ENCODE results near the gene RFT1.
A peak's percentile ranks its signal among the peaks of the same experiment; 100 is the strongest.

Gene RFT1

DNA sequence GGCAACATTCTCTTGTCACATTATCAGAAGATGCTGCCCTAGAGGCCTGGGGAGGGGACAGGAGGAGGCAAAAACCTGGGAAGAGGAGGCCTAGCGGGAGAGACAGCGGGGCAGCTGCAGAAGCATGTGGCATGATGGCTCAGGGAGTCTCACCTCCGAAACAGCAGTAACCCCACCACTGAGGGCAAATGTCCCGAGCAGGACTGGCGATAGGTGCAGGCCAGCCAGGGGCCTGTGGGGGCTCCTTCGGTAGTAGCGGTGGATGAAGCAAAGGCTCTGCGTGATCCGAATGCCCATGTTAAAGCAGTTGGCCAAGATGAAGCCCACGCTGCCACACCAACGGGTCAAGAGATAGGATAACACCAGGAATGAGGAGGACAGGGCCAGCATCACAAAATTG, 38.0 kb downstream of the RFT1 start:
- DNase-seq (ENCODE audit: low read depth in 2 of 2): no peak

DNA sequence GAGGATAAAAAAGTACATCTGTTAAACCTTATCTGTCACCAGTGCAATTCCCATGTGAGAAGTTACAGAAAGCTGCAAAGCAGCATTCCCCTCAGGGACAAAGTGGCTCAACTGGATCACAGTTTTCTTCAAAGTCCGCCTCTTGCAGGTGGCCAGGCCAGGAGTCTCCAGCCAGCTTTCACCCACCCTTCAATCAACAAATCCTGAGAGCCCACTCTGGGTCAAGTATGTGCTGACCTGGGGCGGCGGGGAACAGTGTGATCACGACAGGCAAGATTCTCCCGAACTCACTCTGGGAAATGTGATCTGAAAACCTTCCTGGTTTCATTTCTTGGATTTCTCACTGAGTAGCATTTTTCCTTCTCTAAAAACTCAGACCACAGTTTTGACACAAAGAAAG, 39.2 kb downstream of the RFT1 start:
- DNase-seq (ENCODE audit: low read depth in 2 of 2): no peak

DNA sequence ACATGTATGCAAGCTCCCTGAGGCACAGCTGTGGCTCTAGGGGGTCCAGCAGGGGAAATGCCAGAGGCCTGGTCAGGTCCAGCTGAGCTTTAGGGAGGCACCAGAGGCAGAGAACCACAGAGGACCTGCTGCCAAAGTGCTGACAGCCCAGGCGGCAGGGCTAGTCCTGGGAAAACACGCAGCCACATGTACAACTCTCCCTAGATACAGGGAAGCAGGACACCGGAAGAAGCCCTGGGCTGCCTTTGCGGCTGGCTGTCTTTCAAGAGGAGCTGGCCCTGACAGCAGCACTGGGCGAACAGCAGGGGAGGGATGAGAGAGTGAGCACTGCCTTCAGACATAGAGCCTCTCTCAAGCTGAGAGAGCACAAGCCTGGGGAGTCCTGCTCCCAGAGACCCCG, 40.7 kb downstream of the RFT1 start:
- no peak for DNase-seq (ENCODE audit: low read depth in 2 of 2)

DNA sequence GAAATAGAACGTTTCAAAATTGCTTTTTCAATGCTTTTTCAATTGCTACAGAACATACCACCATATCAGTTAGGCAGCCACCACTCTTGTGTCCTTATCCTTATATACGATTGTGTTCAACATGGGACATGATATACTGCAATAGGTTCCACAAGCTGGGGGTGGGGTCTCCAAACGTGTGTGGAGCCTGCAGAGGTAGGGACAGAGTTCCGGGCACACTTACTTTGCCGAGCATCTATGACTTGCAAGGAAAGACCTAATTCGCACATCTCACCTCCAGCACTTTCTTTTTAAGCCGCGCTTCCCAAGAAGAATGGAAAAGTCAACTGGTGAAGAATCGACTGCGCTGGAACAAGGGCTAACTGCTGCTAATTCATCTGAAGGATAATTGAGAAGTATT, 44.8 kb downstream of the RFT1 start:
- no peak for DNase-seq (ENCODE audit: low read depth in 2 of 2)

DNA sequence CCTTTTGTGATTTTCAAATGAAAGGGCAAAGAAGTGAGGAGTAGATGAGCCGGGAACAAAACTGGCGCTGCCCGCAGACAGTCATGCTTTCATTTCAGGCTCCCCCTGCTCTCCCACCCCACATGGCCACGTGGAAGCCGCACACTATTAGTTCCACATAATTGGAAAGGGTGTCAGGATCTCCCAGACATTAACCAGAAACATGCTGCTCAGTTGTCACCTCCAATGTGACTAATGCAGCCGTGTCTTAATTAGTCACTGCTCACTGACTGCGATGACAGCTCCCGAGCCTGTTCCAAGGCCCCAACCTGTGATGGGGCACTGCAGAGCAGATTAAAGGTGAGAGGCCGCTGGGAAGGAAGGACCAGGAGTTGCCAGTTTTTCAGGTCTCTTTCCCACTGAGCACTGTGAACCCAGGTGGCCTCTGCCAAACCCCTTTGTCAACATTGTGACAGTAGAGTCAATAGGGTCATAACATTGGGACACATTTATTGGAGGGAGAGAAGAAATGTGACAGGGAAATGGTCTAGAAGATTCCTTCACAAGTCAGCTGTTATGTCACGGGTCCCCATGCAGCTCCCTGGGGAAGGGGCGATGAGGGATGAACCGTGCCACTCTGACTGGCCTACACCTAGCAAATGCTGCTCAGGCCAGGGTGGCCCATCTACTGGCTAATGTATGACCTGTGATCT, 45.8 kb downstream of the RFT1 start:
- no peak for DNase-seq (ENCODE audit: low read depth in 2 of 2)

DNA sequence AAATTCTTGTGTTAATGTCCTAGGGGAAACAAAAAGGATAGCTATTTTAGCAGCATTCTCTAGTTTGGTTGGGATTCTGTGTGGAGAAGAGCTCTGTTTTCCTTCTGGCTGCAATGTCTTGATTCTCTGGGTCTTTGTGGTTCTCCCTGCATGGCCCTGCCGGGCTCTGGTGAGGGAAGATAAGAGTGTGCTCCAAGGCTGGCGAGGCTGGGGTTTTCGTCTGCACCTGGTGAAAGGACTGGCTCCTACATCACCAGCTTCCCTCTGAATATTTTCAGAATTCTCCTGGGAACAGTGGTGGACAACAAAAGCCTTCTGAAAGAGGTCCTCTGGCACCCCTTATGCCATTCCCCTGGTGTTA, 46.3 kb downstream of the RFT1 start:
- DNase-seq (ENCODE audit: low read depth in 2 of 2): no peak

DNA sequence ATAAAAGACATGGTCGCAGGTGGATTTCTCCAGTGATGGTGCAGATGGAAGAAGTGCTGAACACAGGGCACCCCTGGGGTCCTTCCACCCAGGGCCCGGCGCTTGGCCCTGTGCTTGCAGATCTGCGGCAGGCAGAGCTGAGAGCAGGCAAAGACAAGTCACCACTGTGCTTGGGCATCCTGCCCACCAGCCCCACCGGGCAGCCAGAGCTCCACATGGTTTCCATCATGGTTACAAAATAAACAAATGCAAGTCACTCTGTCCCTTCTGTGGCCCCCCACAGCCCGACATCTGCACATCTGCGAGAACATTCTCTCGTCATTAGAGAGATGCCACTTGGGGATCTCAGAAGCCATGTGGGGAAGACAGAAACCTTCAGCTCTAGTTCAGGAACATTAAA, 46.7 kb downstream of the RFT1 start:
- no peak for DNase-seq (ENCODE audit: low read depth in 2 of 2)

DNA sequence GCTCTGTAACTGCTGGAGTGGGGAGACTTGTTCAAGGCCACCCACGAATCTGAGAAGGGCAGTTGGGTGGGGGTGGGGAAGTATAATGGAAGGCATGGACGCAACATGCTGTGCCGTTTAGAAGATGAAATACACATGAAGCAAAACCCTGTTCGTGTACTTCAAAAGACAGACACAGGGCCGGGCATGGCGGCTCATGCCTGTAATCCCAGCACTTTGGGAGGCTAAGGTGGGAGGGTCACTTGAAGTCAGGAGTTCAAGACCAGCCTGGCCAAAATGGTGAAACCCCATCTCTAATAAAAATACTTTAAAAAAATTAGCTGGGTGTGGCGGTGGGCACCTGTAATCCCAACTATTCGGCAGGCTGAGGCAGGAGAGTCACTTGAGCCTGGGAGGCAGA, 47.5 kb downstream of the RFT1 start:
- no peak for DNase-seq (ENCODE audit: low read depth in 2 of 2)

DNA sequence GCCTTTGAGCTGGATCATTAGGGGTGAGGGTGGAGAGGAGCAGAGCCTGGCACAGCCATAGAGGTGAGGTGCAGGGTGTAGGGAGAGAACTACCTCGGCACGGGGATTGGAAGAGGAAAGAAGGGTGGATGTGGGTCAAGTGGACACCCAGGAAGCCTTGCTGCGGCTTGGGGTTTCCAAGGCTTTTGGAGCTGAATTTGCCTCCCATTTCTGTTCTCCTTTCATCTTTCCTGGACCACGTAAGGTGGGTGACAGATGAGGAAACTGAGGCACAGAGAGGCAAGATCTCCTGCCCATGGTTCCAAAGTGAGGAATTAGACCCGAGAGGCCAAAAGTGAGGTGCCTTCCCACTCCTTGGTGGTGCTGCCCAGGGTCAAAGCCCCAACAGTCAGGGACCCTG, 48.9 kb downstream of the RFT1 start:
- DNase-seq (ENCODE audit: low read depth in 2 of 2): no peak

DNA sequence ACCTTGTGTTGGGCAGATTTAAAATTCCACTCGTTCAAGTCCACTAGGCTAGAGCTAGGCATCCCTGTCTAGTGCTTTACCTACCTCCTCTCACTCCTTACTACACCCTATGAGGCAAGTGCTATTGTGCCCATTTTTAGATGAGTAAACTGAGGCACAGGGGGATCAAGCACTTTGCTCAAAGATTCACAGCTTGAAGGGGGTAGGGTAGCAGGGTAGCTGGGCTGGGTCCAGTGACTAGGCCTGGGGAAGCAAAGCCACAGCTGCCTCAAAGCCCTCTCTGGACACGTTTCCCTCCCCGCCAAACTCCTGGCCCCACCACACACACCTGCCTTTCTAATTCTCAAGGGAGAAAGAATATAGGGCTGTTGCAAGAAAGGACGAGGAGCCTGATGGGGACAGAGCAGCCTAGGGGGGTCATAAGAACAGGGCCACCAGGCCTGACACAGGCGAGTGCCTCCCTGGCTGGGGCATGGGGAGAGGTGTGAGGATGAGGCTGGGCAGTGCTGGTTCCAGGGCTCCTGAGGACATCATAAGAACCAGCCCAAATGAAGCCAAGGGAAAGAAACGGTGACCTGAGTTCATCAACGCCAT, 49.5 kb downstream of the RFT1 start:
- no peak for DNase-seq (ENCODE audit: low read depth in 2 of 2)

DNA sequence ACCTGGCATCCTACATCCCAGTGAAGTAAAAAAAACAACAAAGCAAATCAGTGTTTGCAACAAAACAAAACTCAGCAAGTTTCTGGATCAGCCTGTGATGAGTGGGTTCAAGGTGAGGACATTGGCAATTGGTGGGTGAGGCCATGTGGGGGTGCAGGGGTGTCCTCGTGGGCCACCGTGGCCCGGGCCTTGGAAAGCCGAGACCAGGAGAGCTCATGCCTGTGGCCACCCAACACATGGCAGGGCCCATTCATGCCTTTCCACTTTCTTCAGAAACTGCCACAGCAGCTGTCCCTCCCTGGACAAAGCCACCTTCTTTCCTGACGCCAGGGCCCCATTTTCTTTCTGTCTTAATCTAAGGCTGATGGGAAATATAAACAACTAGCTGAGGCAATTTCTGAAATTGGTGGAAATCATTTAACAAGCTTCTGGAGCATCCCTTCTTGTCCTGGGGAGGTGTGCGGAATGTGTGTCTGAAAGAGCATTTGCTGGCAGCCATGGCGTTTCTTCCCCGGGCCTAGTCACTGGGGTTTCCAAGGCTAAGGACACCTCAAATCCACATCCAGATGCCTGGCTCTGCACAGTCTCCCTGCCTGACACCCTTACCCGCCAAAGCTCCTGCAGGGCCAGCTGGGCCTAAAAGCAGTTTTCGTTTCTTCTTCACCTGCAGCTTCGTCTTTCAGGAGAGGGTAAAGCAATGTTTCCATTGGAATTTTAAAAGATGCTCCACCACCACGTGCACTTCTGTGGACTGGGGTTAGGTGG, 50.3 kb downstream of the RFT1 start:
- DNase-seq (ENCODE audit: low read depth in 2 of 2): no peak

DNA sequence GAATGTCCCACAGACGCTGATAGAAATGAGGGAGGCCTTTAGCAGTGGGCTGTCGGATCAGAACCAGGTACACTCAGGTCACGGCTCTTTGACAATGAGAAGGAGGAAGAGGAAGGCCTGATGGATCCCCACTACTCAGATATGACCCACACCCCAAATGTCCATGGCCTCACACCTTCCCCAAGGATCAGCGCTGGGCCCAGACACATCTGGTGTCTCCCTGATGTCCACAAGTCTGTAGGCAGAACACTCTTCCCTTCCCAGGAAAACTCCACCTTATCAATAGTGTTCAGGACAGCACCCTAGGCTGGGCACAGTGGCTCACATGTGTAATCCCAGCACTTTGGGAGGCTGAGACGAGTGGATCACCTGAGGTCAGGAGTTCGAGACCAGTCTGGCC, 51.1 kb downstream of the RFT1 start:
- no peak for DNase-seq (ENCODE audit: low read depth in 2 of 2)

DNA sequence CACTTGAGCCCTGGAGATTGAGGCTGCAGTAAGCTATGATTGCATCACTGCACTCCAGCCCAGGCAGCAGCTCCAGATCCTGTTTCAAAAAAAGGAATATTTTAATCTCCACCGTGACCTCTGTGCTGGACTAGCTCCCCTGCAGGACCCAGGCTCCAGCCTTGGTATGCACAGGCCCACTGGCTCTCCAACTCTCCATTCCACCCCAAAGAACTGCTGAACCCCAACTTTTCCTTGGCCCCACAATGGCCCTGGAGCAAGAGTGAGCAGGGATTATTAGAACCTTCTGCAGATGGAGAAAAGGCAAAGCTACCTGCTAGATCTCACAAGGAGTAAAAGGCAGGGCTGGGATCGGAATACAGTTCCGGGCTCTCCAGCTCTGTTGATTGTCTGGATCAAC, 51.6 kb downstream of the RFT1 start:
- DNase-seq (ENCODE audit: low read depth in 2 of 2): no peak

DNA sequence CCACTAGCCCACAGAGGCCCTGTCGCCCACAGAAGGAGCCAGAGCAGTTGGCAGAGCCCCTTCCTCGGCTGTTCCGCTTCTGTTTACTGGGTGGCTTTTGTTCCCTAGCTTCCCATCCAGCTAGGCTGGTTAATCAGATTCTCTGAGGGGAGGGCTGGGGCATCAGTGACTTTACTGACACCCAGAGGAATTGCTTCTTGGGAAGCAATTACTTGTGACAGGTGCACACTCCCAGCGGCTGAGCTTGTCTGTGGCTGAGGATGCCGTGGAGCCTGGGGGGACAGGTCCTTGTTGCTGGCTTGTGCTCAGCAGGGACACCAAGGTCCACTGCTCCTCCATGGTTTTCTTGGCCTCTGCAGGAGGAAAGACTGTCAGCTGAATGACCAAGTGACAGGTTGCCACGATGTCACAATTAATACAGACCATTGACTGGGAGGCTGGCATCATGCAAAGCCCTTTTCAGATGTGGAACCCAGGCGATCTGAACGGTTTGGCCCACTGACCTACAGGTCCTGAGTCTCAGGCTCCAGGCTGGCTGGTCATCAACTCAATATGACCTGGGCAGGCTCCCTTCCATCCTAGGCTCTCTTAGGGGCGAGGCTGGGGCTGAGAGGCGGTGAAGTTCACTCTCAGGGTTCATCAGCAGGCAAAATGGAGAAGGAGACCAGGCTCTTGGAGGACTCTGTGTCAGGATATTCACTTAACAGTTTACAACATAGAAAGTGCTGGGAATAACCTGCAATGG, 52.6 kb downstream of the RFT1 start:
- DNase-seq (ENCODE audit: low read depth in 2 of 2): no peak

DNA sequence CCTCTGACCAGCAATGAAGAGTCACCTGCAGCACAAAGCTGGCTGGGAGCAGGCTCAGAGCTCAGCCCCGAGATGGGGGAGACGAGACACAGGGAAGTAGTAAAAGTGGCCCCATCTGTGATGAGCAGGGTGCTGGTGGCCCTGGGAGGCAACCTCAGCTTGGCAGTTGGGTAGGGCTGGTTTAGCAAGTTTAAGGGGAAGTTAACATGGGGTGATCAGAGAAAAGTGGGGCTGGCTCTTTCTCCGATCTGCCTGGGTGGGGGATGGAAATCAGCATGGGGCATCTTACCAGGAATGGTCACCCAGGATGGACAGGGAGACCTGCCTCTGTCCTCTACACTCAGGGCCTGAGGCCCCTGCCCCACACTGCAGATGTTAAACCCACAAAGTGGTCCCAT, 54.5 kb downstream of the RFT1 start:
- no peak for DNase-seq (ENCODE audit: low read depth in 2 of 2)

DNA sequence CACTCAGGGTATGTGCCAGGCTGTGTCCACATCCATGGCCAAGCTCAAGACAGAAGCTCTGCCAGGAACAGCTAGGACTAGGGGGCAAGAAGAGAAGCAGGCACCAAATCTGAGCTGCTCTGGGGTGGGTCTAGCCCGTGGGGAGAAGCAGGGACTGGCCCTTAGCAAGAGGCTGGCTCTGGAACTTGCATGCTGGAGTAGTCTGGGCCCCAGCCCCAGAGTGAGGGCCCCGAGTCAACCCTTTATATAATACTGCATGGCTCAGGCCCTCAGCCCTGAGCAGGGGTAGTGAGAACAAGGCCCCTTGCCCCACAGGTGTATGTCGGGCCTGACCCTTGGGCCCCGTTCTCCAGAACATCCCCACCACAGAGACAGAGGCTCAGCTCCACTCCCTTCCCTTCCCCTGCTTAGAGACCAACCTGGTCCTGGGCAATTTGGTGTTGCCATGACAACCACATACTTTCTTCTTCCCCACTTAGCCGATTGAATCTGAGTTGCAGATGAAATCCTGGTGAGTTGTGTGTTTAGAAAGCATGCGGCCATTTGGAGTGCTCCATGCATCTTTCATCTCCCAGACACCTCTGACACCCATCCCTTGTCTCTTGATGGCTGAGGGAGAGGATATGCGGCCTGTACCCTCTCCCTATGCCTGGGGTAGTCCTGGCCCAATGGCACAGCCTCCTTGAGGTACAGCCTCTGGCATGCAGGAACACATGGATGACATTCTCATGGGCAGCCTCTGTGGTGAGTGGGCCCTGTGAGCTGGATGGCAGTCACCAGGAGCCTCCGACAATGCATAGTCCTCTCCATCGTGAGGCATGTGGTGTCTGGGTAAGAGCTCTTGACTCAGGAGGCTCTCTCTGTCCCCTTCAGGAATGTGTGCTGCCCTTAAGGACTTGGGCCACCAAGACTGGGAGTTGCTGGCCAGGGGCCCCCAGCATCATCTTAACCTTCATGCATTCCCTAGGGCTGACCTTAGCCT, 55.2 kb downstream of the RFT1 start:
- DNase-seq (ENCODE audit: low read depth in 2 of 2): no peak

DNA sequence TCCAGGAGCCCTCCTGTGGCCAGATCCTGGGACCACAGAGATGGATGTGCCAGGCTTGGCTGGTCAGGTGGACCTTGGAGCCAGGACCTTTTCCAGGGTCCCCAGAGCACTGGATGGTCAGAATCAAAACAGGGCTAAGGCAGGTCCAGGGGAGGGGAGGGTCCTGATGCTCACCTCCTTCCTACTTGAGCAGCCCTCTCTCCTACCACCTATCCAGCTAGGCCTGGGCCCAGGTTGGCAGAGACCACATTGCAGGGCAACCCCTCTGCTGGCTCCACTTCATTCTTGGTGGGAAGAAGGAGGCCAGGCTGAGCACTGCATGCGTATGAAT, 55.9 kb downstream of the RFT1 start:
- DNase-seq (ENCODE audit: low read depth in 2 of 2): no peak

DNA sequence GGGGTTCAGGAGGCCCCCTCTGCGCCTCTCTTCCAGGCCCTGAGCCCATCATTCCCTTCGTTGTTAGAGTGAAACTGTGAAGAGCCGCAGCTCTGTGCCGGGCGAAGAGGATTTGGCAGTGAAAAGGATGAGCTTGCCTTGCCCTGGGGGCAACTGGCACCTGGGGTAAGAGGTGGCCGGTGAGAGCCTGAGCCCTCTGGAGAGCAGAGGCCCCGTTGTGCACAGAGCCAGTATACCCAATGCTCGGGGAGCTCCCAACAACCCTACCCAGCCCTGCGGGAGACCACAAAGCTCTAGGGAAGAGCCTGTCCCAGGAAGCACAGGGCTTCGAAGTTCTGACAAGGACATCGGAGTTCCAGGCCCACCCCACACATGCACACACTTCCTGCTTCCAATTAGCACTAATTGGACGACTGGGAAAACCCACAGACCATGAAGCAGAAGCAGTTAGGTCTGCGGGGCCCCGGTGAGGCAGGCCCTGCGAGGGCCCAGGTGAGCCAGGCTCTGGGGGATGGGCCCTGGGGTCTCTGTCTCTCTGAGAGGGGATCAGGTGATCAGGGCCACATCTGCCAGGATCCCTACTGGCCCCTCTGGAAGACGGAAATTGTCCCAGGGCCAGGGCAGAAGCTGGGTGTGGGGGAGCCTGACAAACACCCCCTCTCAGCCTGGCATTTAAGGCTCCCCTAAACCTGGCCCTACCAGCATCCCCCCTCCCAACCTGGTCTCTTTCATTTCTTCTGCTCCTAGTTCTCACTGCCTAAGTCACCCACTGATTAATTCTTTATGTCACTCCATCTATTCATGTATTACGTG, 56.5 kb downstream of the RFT1 start:
- DNase-seq (ENCODE audit: low read depth in 2 of 2): no peak

DNA sequence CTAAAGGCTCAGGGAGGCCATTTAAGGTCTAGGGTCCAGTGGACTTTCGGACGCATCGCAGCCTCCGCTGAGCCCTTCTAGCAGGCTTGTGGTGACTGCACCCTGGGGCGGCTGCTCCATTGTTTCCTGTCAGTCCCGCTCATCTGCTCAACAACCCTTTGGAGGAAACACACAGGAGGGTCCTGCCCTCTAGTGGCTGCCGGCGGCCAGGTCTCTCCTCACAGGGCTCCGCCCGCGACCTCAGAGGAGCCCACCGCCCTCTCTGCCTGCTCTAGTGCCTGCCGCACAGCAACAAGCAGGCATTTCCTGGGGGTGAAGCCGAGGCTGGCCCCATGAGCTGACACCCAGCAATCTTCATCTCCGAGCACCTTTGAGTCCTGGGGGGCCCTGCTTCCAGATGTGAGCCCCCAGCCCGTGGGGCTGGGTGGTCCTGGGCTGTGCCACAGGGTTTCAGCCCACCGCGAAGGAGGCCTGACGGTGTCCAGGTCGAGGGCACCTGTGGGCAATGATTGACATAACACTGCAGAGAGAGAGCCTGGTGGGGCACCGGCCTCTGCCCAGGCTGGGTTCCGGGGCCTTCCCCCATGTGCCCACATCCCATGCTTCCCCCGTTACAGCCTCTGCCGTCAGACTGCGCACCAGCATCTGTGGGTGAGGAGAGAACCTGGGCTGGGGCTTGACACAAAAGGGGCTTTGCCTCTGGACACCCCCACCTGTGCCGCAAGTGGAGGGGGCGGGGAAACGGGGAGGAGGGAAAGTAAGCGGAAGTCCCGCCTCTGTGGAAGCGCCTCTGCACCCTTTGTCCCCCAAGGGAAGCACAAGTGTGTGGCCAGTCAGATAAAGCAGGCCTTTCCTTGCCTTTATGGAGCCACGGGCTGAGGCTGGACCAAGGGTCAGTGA, 57.3 kb downstream of the RFT1 start:
- peak; percentile 71 to 76 for DNase-seq (ENCODE audit: low read depth in 2 of 2)

Data from stimulated activated CD8-positive, alpha-beta memory T cell treated with anti-CD3 and anti-CD28 coated beads, Interleukin-2, amount 100 ng/mL, for 1 hour (primary cell).